ENCODE results near the gene DOCK2.

GRCh38 chr5:170011751-170012150 lies 374.7 kb downstream of the DOCK2 start:
- TF ChIP-seq FOXP2 (optimal IDR thresholded peaks at IDR 0.05; ENCODE audit: control extremely low read depth, extremely low read length, insufficient read depth) (no peak), POLR2AphosphoS5 (IDR thresholded peaks at IDR 0.05; ENCODE audit: borderline replicate concordance, low read depth, low read length) (no peak), EZH2 (IDR thresholded peaks at IDR 0.05) (no peak)
